GM12872 (cell line): ENCODE measurements around the gene CRNN.

Experiments
- TF ChIP-seq, protein P1 (sequence below): IDR thresholded peaks from 3 replicates; pipeline ENCODE4 v1.5.1; 2011; ENCODE audit warnings: low read depth, mild to moderate bottlenecking, low read length, moderate library complexity; ENCODE audit not compliant: insufficient read depth

Gene CRNN

DNA sequence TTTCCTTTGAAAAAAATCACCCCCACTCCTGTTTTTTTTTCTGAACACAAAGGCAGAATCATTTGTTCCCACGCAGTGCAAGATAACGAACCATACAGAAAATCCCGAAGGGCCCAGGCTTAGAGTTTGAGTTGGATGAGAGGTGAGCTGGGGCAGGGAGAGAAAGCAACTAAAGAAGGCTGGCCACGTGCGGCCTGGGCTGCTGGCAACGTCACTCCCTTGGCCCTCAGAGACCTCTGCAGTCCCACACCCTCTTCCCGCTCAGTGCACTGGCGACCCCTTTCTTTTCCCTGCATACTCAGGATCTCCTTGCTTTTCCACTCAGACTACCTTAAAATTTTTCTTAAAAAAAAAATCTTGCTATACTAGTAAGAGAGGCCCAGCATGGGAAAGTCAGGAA lies 28.2 kb upstream of the CRNN start:
- TF ChIP-seq, protein P1, sequence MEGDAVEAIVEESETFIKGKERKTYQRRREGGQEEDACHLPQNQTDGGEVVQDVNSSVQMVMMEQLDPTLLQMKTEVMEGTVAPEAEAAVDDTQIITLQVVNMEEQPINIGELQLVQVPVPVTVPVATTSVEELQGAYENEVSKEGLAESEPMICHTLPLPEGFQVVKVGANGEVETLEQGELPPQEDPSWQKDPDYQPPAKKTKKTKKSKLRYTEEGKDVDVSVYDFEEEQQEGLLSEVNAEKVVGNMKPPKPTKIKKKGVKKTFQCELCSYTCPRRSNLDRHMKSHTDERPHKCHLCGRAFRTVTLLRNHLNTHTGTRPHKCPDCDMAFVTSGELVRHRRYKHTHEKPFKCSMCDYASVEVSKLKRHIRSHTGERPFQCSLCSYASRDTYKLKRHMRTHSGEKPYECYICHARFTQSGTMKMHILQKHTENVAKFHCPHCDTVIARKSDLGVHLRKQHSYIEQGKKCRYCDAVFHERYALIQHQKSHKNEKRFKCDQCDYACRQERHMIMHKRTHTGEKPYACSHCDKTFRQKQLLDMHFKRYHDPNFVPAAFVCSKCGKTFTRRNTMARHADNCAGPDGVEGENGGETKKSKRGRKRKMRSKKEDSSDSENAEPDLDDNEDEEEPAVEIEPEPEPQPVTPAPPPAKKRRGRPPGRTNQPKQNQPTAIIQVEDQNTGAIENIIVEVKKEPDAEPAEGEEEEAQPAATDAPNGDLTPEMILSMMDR, result no peak

GRCh38 chr1:152441756-152442155 lies 27.7 kb upstream of the CRNN start:
- TF ChIP-seq, protein P1, result no peak

GRCh38 chr1:152440635-152441471 lies 26.8 kb upstream of the CRNN start:
- TF ChIP-seq, protein P1, result peak; percentile 92

GRCh38 chr1:152436593-152437496 lies 22.8 kb upstream of the CRNN start:
- TF ChIP-seq, protein P1, result no peak

- TF ChIP-seq, protein P1, result no peak
Measured at GRCh38 chr1:152427458-152427857, 13.4 kb upstream of the CRNN start.

- TF ChIP-seq, protein P1, result no peak
Measured at GRCh38 chr1:152426731-152427130, 12.7 kb upstream of the CRNN start.

GRCh38 chr1:152419917-152420316 lies 5.9 kb upstream of the CRNN start:
- TF ChIP-seq, protein P1, result no peak
